Stimulated activated naive CD8-positive, alpha-beta T cell treated with anti-CD3 and anti-CD28 coated beads, Interleukin-15, Interleukin-2, amounts not matched to agents 100 ng/mL and 50 ng/mL, for 24 hours (primary cell): ENCODE data around the gene KCNJ1.

Experiments
- H3K27ac Mint-ChIP-seq: one replicate; pipeline ENCODE4 v1.8.0; 2021; ENCODE audit warnings: mild to moderate bottlenecking, mixed read lengths
- H3K27me3 Mint-ChIP-seq: one replicate; pipeline ENCODE4 v1.8.0; 2021; ENCODE audit warnings: mixed read lengths
- H3K36me3 Mint-ChIP-seq: one replicate; pipeline ENCODE4 v1.8.0; 2021; ENCODE audit warnings: low read depth, mixed read lengths
- H3K4me1 Mint-ChIP-seq: one replicate; pipeline ENCODE4 v1.8.0; 2021; ENCODE audit warnings: low read depth, mixed read lengths
- H3K4me3 Mint-ChIP-seq: one replicate; pipeline ENCODE4 v1.8.0; 2021; ENCODE audit warnings: mild to moderate bottlenecking, mixed read lengths
- H3K9me3 Mint-ChIP-seq: one replicate; pipeline ENCODE4 v1.8.0; 2021; ENCODE audit warnings: mixed read lengths

Gene KCNJ1

DNA sequence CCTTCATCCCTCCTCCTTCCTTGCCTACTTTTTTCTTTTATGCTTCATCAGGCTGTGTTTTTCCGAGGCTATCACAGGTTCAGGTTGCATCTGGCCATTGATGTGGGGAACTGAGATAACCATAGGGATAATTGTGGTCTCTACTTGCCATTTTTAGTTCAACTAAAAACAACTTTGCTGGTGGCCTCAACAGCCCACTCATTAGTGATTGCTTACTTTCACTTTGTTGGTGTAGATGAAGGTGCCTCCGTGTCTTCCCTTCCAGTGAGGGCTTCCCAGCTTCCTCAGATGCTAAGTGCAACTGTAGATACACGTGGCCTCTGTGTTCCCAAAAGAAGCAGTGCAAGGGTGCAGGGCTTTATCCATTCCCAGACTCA, 35.0 kb downstream of the KCNJ1 start:
- Mint-ChIP-seq H3K36me3 (no peaks in the 10 kb centered on the region), H3K9me3 (peaks cover 3% of the 10 kb centered on the region), H3K4me3 (no peak overlapping the region), H3K4me1 (peaks cover 38% of the 10 kb centered on the region), H3K27ac (peak overlapping the region; percentile 65), H3K27me3 (peaks cover 4% of the 10 kb centered on the region)

DNA sequence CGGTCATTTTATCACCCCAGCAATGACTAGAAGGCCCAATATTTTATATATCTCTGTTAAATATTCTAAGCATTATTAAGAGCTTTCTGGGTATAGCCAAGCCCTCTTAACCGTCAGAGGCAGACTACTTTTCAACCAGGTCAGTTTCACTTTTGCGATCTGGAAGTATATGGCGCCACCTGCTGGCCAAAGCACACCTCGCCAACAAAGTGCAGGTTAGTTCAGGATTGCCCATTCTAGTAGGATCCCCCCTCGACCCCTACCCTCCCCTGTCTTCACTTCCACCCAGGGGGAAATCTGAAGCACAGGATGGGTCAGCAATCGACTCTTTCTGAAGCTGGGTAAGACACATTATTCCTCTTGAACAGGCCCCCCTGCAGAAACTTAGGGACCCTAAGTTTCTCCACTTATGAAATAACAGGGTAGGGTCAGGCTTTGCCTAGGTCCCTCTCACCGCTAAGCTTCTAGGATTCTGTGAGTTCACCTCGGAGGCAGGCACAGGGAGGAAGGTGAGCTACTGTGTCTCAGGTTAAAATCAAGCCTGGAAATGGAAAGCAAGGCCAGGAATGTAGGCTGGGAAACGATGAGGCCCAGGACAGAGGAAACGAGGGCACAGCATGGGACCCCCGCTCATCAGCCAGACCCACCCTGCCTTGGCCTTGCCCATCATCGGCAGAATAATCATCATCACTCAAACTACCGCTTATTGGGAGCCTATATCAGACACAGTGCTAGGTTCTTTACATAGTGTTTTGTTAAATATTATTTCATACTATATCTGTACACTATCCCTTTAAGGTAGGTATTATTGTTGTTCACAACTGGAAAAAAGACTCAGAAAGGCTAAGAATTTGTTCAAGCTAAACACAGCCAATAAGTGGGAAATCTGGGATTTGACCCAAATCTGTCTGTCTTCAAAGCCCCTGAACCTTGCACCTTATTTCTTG, 35.6 kb downstream of the KCNJ1 start:
- Mint-ChIP-seq H3K4me1 (peaks cover 35% of the 10 kb centered on the region), H3K27ac (peak overlapping the region; percentile 90), H3K27me3 (peaks cover 4% of the 10 kb centered on the region), H3K4me3 (peak overlapping the region; percentile 53), H3K9me3 (peaks cover 3% of the 10 kb centered on the region), H3K36me3 (no peaks in the 10 kb centered on the region)

DNA sequence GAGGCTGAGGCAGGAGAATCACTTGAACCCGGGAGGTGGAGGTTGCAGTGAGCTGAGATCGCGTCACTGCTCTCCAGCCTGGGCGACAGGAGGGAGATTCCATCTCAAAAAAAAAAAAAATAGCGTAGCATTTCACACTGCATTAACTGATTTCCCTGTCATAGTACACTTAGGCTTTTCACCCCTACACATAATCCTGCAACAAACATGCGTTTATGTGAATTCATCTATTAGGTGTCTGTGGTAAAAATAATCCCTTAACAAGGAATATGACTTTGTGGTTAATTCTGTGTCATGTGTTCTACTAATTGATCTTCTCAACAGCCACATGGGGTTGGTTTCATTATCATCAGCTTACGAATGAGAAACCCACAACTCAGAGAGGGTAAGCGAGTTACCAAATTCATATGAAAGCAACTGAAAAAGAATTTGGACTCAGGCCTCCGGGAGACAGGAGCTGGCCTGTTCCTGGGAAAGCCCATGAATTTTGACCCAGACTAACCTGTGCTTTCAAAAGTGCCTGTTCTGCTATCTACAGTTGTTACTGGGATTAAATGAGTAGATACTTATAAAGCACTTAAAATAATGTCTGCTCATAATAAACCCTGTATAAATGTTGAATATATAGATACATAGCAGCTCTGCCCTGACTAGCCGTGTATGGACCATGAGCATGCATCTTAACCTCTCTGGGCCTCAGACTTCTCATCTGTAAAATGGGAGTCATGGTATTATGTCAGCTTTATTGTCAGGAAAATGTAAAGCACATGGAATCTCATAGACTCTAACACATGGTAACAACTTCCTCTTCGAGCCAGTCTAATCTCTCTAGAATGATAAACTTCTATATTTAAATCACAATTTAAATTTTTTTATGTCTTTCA, 36.6 kb downstream of the KCNJ1 start:
- H3K4me1 Mint-ChIP-seq: peaks cover 30% of the 10 kb centered on the region

DNA sequence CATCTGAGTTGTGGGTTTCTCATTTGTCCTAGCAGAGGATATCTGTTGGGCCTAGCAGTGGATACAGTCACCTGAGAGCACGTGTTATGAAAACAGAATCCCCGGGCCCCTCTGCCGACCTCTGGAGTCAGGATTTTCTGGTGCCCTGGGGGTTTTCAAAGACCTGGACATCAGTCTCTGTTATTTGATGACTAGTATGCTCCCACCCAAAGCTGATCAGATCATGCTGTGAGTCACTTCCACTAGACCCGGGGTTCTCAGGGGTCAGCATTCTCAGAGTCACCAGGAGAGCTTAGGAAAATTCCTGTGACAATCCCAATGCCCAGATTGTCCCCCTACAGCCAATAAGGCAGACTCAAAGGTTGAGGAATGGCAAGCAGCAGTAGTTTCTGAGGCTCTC, 38.7 kb downstream of the KCNJ1 start:
- Mint-ChIP-seq H3K27me3 (peaks cover 4% of the 10 kb centered on the region), H3K4me1 (peaks cover 33% of the 10 kb centered on the region)

More for the DNA sequence above, 36.6 kb downstream of the KCNJ1 start:
- H3K27me3 Mint-ChIP-seq: peaks cover 4% of the 10 kb centered on the region
- H3K27ac Mint-ChIP-seq: peak overlapping the region; percentile 90
- H3K4me3 Mint-ChIP-seq: peak overlapping the region; percentile 53
- no peaks in the 10 kb centered on the region for H3K9me3 Mint-ChIP-seq
- no peaks in the 10 kb centered on the region for H3K36me3 Mint-ChIP-seq

DNA sequence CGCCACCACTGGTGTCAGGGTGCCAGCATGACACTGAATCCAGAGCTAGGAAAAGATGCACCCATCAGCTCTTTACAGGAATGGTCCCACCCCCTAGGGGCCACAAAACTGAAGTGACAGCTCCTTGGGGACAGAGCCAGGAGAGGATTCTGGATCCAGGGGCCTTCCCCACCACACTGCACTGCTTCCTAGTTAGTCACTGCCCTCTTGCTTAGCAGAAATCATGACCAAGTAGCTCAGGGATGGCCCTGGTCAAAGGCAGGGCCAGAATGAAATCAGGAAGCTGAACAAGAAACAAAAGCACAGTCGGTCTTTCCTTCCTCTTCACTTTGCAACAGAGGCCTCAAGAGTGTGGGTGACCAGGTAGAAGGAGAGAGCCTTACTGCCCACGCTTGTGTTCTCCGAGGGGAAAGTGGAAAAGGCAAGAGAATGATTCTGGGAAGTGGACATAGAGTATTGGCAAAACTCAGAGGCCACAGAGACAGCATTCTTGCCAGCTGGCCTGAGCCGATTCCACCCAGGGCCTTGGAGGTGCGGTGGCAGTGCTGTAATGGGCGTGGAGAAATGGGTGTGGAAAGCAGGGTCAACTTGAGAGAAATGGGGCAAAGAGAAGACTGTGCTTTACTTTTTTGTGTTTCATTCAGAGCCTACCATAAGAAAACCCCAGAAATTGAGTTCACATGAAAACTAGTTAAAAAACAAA, 39.8 kb downstream of the KCNJ1 start:
- Mint-ChIP-seq H3K27me3 (no peaks in the 10 kb centered on the region), H3K9me3 (no peaks in the 10 kb centered on the region), H3K4me1 (peaks cover 28% of the 10 kb centered on the region), H3K36me3 (peaks cover 4% of the 10 kb centered on the region), H3K4me3 (no peak overlapping the region), H3K27ac (no peak overlapping the region)

More for the DNA sequence above, 38.7 kb downstream of the KCNJ1 start:
- H3K4me3 Mint-ChIP-seq: no peak overlapping the region
- H3K36me3 Mint-ChIP-seq: peaks cover 3% of the 10 kb centered on the region
- H3K27ac Mint-ChIP-seq: no peak overlapping the region
- H3K9me3 Mint-ChIP-seq: no peaks in the 10 kb centered on the region

DNA sequence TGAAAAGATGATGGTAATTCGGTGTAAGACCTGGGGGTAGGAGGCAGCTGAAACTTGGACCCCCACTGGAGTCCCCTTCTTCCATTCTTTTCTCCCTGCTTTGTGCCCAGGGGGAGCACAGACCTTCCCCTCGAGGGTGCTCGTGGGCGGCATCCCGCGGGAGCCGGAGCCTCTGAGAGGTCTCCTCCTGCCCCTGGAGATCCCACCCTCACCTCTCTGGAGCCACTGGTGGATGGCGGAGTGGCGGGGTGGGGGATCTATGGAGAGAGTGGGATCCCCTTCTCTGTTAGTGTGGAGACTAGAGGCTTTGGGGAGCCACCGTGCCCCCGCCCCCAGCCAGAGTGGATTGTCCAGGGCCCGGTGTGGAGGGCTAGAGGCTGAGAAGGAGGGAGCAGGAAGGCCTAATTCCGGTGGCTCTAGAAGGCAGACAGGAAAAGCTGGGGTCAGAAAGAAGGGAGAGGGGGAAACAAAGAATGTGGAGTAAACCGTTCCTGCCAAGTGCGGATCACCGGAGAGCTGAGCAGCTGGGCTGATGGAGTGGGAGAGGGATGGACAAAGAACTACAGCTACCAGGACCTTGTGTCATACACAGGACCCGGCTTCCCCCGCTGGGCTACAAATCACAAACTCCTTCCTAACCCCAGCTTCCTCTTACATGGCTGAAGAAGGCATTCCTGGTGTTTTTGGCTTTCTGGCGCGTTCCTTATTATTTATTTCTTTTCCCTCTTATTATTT, 41.9 kb downstream of the KCNJ1 start:
- Mint-ChIP-seq H3K4me1 (peaks cover 8% of the 10 kb centered on the region), H3K4me3 (no peak overlapping the region), H3K36me3 (peaks cover 4% of the 10 kb centered on the region), H3K27me3 (no peaks in the 10 kb centered on the region), H3K9me3 (no peaks in the 10 kb centered on the region), H3K27ac (no peak overlapping the region)

DNA sequence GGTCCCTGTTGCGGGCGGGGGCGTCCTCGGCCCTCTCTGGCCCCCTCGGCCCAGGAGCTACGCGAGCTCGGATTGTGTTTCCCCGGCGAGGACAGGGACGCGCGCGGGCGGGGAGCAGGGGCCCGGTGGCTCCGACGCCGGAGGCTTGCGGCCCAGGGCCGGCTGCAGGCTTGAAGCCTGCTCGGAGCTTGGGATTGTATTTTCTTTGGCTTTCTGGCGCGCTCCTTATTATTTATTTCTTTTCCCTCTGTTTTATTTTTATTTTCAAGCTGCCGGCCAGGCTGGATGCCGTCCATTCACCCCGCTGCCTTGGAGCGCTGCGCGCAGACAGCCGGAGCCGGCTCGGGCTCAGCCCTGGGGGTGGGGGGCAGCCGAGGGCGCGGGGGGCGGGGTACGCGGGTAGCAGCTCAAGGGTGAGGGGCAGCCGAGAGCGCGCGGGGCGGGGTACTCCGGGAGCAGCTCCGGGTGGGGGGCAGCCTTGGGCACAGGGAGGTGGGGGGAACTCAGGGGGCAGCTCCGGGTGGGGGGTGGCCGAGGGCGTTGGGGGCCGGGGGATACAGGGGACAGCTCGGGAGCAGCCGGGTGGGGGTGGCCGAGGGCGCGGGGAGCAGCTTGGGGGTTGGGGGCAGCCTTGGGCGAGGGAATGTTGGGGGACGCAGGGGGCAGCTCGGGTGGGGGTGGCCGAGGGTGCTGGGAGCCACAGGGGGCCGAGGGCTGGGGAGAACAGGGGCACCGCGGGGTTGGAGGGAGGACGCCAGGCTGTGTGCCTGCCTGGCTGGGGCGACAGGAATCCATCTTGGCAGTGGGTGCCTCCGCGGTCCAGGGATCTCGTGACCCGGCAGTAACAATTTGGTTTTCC, 42.7 kb downstream of the KCNJ1 start:
- H3K36me3 Mint-ChIP-seq: peaks cover 4% of the 10 kb centered on the region
- H3K4me3 Mint-ChIP-seq: no peak overlapping the region
- H3K27me3 Mint-ChIP-seq: no peaks in the 10 kb centered on the region
- H3K4me1 Mint-ChIP-seq: peaks cover 3% of the 10 kb centered on the region
- no peaks in the 10 kb centered on the region for H3K9me3 Mint-ChIP-seq
- no peak overlapping the region for H3K27ac Mint-ChIP-seq

DNA sequence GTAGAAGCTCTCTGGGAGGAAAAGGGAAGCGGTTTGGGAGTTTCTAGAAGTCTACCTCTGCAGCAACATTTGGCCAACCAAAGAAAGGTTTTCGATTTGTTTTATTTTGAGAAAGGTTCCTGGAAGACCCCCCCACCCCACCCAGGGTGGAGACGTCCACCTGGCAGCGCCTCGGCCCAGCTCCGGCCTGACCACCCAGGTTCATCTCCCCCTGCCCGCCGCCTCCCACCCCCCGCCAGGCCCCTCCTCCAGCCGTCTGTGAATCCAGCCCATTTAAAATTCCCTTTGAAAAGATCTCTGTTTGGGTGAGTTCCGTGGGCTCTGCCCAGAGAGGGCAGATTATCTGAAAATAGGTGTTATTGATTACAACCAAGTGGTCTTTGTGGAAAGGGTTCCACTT, 43.3 kb downstream of the KCNJ1 start:
- Mint-ChIP-seq H3K36me3 (peaks cover 4% of the 10 kb centered on the region), H3K9me3 (no peaks in the 10 kb centered on the region), H3K4me3 (no peak overlapping the region), H3K4me1 (peaks cover 3% of the 10 kb centered on the region), H3K27me3 (no peaks in the 10 kb centered on the region), H3K27ac (no peak overlapping the region)

DNA sequence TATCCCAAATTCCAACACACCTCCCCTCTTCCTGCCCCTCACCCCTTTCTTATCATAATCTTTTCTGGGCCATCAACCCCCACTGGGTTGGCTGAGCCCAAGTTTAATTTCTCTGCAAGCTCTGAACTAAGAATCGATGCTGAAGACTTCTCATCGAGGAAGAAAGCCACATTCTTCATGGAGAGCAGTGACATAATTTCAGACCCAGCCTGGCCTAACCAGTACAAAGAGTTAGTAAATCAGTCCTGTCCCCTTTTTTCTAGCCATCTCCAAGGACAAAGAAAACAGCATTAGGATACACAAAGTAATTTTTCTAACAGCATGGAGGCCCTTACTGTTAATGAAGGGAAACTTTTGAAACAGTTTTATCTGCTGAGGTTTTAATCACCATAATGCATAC, 45.0 kb downstream of the KCNJ1 start:
- no peak overlapping the region for H3K4me3 Mint-ChIP-seq
- no peak overlapping the region for H3K27ac Mint-ChIP-seq
- no peaks in the 10 kb centered on the region for H3K27me3 Mint-ChIP-seq
- peaks cover 12% of the 10 kb centered on the region for H3K36me3 Mint-ChIP-seq
- peaks cover 3% of the 10 kb centered on the region for H3K4me1 Mint-ChIP-seq
- no peaks in the 10 kb centered on the region for H3K9me3 Mint-ChIP-seq

DNA sequence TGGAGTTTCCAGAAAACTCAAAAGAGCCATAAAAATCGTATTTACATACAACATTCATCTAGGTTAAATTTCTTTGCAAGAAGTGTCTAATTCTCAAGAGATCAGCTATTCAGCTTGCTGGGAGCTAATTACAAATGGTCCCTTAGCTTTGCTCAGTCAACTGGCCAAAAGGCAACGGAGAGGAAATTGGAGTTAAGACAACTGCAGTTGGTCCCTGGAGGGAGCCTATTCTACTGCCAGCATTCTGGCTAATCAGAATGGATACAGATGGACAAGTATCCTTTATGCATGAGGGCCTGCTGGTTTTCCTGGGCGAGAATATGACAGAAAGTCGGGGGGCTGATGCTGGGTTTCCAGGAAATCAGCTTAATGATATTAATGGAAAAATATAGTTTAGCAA, 45.5 kb downstream of the KCNJ1 start:
- Mint-ChIP-seq H3K9me3 (no peaks in the 10 kb centered on the region), H3K4me3 (no peak overlapping the region), H3K27ac (no peak overlapping the region)

DNA sequence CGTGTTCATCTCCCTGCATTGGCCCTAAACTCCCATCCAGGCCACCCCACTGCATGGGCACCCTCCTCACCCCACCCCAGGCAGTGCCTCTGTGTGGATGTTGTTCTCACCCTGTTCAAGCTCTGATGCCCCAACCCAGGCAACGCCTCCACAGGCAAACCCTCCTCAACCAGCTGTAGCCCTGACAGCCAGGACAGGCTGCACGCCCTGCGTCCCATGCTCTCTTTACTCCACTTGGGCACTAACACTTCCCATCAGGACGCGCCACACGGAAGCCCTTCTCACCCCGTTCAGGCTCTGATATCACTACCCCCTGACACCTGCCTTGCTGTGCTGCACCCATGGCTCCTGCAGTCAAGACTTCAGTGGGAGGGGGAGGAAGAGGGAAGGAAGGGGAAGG, 47.9 kb downstream of the KCNJ1 start:
- no peak overlapping the region for H3K27ac Mint-ChIP-seq
- H3K4me1 Mint-ChIP-seq: peaks cover 3% of the 10 kb centered on the region
- peaks cover 24% of the 10 kb centered on the region for H3K36me3 Mint-ChIP-seq
- H3K4me3 Mint-ChIP-seq: no peak overlapping the region
- no peaks in the 10 kb centered on the region for H3K9me3 Mint-ChIP-seq
- H3K27me3 Mint-ChIP-seq: no peaks in the 10 kb centered on the region

More for the DNA sequence above, 45.5 kb downstream of the KCNJ1 start:
- Mint-ChIP-seq H3K36me3 (peaks cover 16% of the 10 kb centered on the region), H3K4me1 (peaks cover 3% of the 10 kb centered on the region), H3K27me3 (no peaks in the 10 kb centered on the region)

DNA sequence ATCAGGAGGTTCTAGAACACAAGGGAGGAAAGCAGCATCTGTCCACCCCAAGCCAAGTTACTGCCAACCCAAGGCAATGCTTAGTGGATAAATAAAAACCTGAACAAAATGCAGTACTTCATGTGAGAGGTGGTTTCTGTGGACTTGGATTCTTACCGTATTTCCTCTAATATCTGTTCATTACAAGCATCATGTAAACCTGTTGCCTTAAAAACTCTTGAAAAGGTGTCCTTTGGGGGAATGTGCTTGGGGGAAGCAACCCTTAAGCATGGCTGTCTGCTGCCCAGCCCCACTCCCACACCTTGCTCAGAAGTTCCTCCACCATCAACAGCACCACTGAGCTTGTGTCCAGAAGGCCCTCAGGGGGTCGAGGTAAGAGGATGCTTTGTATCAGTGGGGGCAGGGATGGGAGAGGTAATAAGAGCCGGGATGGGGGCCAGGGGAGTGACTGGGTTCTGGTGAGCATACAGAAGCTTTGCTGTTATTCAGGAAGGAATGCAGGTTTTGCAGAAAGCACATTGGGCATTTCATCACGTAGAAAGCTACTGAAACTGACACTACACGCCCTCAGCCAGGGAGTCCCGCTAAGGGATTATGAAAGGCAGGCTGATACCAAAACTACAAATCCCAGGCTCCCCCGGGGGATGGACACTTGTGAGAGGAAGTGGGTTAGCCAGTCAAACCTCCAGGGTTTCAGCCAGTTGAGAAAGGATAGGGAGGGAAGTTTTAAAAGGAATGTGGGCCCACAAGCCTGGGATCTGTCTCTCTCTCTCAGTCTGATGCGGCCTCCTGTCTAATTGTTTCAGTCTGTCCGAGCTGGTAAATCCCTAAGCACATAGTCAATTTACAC, 52.0 kb downstream of the KCNJ1 start:
- H3K4me1 Mint-ChIP-seq: peaks cover 7% of the 10 kb centered on the region
- no peak overlapping the region for H3K27ac Mint-ChIP-seq
- no peaks in the 10 kb centered on the region for H3K9me3 Mint-ChIP-seq
- H3K36me3 Mint-ChIP-seq: peaks cover 40% of the 10 kb centered on the region
- no peak overlapping the region for H3K4me3 Mint-ChIP-seq
- H3K27me3 Mint-ChIP-seq: no peaks in the 10 kb centered on the region

DNA sequence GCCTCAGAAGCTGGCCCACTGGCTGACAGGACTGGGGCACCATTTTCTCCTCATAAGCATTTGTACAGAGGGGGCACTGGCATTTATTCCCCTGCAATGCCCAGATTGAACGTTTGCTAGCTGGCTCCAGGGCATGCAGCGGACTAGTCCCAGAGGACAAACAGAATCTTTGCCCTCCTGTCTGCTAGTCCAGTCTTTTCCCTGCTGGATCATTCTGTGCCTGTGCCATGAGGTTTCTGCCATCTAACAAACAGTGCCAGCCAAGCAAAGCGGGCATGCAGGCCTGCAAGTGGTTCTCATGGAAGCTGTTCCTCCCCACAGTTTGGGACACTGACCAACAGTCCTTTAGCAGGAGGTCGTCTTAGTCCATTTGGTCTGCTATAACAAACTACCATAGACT, 53.4 kb downstream of the KCNJ1 start:
- Mint-ChIP-seq H3K36me3 (peaks cover 54% of the 10 kb centered on the region), H3K4me3 (no peak overlapping the region), H3K4me1 (peaks cover 13% of the 10 kb centered on the region), H3K27me3 (no peaks in the 10 kb centered on the region), H3K9me3 (no peaks in the 10 kb centered on the region), H3K27ac (no peak overlapping the region)
